NCI-H82 treated with DMSO at 0.1 percent for 48 hours (cell line): ENCODE data around the gene SUFU.
"Not testable (repeated sequence)": the region's sequence is repeated elsewhere in the genome, so short reads cannot be mapped to it uniquely, and the experiment has no call there.

Experiments
- DNase-seq: peaks from one replicate; lab custom pipeline; 2025; ENCODE audit not compliant: unreplicated experiment; lab: John Stamatoyannopoulos, UW

SUFU gene

GRCh38 chr10:102511583-102512274 is 8.0 kb downstream of the SUFU start:
- no peak for DNase-seq

GRCh38 chr10:102514487-102515311 is 10.9 kb downstream of the SUFU start:
- DNase-seq: no peak

GRCh38 chr10:102515724-102516123 is 12.0 kb downstream of the SUFU start:
- no peak for DNase-seq

GRCh38 chr10:102517553-102517952 is 13.8 kb downstream of the SUFU start:
- no peak for DNase-seq

GRCh38 chr10:102519246-102519825 is 15.6 kb downstream of the SUFU start:
- DNase-seq: no peak

- no peak for DNase-seq
Observed at GRCh38 chr10:102522874-102523249, 19.1 kb downstream of the SUFU start.

- no peak for DNase-seq
Observed at GRCh38 chr10:102523250-102524029, 19.7 kb downstream of the SUFU start.

GRCh38 chr10:102524746-102525145 is 21.0 kb downstream of the SUFU start:
- DNase-seq: no peak

GRCh38 chr10:102527546-102527945 is 23.8 kb downstream of the SUFU start:
- no peak for DNase-seq

- DNase-seq: no peak
Observed at GRCh38 chr10:102534333-102534732, 30.6 kb downstream of the SUFU start.

- not testable (repeated sequence) for DNase-seq
Observed at GRCh38 chr10:102534966-102535365, 31.2 kb downstream of the SUFU start.

- no peak for DNase-seq
Observed at GRCh38 chr10:102535481-102536147, 31.8 kb downstream of the SUFU start.

GRCh38 chr10:102537367-102537766 is 33.6 kb downstream of the SUFU start:
- DNase-seq: no peak

- DNase-seq: no peak
Observed at GRCh38 chr10:102537948-102538347, 34.2 kb downstream of the SUFU start.

GRCh38 chr10:102538811-102539210 is 35.0 kb downstream of the SUFU start:
- DNase-seq: no peak

- no peak for DNase-seq
Observed at GRCh38 chr10:102540023-102540422, 36.3 kb downstream of the SUFU start.

- DNase-seq: no peak
Observed at GRCh38 chr10:102542800-102543418, 39.1 kb downstream of the SUFU start.

- DNase-seq: no peak
Observed at GRCh38 chr10:102545265-102545871, 41.6 kb downstream of the SUFU start.

- DNase-seq: no peak
Observed at GRCh38 chr10:102545997-102546396, 42.2 kb downstream of the SUFU start.
